Iris pigment epithelial cell (primary cell): ENCODE data around the gene SPEM2.
"Not testable (repeated sequence)": the region's sequence is repeated elsewhere in the genome, so short reads cannot be mapped to it uniquely, and the experiment has no call there.

Experiments
- DNase-seq: peaks from one replicate; pipeline ENCODE4 v3.0.0-alpha.2; 2011; ENCODE audit warnings: low read depth

Gene SPEM2

DNA sequence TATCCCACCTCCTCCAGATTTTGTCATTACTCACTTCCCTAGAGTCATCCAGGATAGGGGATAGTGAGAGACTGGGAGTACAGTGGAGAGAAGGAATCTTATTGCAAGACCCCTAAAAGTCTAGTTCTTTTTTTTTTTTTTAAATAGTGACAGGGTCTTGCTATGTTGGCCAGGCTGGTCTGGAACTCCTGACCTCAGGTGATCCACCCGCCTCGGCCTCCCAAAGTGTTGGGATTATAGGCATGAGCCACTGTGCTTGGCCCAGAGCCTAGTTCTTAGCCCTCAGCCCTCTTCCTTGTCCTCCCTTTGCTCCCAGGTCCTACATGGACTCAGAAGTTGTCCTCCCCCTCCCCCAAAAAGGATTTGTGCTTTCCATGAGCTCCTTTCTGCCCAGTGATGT, 16.7 kb downstream of the SPEM2 start:
- no peak for DNase-seq

DNA sequence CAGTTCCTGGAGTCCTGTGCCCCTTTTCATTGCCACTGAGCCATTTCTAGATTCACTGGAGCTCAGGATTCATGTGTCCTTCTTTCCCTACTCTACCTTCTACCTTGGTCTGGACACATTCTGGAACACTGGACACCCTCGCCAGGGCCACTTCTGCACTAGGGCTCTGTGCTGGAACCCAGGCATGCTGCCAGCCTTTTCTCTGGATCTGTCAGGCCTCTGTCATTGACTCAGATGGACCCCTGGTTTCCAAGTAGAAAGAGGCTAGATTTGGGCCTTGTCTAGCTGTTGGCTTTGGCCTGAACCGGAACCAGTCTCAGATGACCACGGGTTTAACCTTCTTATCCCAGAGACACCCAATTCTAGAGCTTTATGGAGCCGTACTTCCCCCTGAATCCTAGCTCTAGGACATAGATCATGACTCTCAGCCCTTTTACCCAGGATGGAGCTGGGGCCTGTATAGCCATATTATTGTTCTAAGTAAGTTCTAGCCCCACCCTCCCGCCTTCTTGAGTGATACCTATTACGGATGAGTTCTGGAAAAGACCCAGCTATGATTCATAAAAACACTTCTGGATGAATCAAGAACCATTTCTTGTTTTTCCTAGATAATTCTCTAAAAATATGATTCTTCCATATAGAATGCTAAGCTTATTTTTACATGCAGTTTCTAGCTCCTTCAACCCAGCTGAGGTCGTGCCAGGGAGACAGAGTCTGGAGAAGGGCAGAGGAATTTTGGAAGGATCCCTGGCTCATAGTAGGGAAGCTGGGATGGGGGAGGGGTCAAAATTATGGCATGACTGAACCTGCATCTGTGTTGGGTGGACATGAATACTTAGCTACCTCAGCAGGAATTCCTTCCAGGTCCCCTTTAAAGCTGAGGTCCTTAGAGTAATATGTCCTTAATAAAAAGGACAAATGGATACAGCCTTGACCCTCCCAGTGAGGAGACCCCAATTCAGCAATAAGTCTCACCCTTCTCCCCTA, 18.4 kb downstream of the SPEM2 start:
- peak; percentile 70 for DNase-seq

DNA sequence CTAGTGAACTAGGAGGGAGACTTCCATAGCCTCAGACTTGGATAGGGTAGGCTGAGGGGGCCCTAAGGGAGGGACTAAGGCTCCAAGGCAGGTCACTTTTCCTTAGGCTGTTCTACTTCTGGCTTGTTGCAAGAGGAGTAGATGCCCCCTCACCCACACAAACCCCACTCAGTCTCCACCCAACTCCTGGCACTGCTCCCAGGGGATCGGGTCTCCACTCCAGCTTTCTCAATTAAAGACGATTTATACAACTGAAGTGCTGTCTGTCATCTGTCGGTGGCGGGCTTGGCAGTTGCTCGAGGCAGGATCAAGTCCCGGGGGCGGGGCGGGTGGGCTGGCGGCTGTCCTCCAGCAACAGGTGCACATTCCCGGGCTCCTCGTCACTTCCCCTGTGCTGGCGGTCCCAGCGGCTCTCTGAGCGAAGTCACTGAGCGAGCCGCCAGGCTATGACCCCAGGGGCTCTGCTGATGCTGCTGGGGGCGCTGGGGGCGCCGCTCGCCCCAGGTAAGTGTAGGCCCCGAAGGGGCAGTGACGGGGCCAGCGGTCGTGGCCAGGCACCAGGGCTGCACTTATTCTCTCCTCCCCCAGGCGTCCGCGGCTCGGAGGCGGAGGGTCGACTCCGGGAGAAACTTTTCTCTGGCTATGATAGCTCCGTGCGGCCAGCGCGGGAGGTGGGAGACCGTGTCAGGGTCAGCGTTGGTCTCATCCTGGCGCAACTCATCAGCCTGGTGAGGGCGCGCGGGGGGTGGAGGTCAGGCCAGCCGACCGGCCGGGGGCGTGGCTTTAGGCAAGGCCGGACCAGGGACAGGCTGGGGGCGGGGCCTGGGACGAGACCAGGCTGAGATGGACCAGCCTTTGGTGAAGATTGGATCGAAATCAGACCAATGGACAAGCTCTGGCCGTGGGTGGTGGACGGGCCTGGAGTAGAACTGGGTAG, 19.5 kb downstream of the SPEM2 start, which contains the start of gene CHRNB1:
TSS of gene CHRNB1 (plus strand) at position 380 of the 937 bp plus-strand sequence. CDS start at position 447, 67 bp downstream.
- no peak for DNase-seq

DNA sequence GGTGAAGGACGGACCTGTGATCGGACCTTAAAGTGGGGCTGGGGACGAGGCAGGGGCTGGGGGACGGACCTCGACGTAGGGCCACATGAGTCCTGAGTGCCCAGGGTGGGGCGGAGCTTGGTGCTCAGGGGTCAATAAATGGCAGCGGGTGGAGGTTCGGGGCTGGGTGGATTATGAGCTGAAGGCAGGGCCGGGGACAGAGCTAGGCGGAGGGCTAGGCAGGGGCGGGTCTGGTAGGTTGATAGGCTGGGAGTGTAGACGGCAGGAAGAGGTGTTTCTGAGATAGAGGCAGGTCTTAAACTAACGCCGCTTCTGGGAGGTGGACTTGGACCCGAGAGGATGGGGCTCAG, 20.2 kb downstream of the SPEM2 start:
- DNase-seq: no peak

DNA sequence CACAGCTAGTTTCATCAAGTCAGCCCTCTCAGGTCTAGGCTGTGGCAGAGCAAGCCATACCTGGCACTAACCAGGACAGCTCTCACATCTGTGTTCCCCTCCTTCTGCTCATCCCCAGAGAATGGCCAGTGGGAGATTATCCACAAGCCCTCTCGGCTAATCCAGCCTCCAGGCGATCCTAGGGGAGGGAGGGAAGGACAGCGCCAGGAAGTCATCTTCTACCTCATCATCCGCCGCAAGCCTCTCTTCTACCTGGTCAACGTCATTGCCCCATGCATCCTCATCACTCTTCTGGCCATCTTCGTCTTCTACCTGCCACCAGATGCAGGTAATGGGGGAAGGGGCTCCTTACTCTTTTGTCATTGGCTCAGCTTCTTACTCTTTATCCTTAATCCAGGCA, 23.0 kb downstream of the SPEM2 start:
- no peak for DNase-seq

DNA sequence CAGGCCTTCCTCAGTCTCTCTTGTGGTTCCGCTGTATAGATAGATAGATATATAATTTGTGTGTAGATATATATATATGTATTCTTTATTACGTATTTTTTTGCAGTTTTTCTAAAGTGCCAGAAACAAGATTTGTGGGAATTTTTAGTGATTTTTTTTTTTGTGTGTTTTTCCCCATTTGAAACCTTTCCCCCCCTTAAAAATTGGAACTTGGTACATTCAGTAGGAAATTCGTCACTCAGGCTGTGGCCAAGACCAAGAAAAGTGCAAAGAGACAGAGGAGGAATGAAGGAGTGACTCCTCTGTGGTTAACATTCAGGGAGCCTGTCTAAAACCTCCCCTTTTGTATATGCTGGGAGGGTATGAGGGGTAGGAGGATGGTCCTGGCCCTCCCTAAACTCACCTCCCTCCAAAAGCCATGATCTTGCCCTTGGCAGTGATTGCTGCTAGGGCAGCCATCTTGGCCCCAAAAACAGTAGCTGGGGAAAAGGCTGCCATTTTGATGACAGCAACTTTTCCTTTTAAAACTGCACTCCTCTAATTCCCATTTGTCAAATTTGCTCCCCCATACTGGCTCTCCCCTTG, 34.6 kb downstream of the SPEM2 start:
- DNase-seq: no peak

DNA sequence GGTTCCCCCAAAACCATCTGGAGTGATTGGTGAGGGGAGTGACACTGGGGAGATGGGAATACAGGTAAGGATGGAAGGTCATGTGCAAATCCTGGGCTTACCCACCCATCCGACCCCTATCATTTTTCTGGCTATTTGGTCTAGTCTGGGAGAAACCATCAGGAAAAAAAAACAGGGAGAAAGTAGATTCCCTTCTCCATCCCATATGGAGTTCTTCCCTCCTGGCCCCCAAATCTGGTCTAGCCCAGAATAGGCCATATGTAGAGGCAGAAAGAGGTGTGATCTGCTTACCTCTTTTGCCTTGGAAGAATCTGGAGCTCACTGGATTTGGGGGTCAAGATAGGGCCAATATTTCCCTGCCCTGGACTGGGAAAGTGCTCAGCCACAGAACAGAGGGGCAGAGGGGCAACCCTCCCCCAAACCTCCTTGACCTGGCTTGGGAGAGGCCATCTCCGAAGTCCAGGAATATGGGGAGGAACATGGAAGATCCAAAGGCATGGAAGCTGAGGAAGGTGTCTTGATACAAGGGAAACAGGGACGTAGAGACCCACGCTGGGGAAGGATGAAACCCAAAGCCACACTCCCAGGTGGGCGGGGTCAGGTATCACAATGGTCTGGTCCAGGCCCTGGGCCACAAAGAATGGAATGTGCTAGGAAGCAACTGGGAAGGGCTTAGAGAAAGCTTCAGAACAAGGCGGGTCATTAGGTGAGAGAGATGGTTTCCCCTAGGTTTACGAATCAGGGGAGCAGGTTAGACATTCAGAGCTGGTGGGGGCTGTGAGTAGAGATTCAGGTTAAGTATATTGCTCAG, 35.6 kb downstream of the SPEM2 start:
- no peak for DNase-seq

DNA sequence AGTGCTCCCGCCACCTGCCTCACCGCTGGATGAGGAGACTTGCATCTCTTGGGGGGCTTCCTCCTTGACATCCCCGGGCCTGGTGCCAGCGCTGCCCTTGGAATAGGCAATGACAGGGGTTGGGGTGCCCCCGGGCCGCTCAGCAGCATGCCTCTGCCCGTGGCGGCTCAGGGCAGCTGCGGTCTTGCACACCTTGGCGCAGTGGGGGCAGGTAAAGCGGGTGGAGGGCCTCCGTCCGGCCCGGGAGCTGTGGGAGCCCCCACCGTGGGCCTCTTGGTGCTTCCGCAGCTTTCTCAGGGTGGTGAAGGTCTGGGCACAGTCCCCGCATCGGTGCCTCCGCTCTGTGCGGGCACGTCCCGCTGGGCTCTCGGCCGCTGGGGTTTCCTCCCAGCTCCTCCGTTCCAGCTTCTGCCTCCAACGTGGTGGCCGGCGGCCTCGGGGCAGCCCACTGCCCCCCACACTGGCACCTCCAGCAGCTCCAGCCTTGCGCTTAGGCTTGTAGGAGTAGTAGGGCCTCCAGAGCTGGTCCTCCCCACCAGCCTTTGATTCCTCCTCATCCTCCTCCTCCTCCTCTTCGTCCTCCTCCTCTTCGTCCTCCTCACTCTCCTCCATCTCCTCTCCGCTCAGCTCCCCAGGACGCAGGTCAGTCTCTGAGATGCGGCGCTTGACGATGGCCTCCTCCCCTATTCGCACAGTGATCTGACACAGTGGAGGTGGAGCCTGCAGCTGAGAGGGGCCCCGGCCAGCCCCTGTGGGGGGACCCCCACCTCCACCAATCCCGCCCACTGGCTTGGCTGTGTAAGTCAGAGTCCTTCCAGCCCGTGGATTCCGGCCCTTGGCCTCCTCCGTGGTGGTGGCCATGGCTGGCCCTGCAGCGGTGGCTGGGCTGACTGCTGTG, 37.3 kb downstream of the SPEM2 start:
- DNase-seq: no peak

DNA sequence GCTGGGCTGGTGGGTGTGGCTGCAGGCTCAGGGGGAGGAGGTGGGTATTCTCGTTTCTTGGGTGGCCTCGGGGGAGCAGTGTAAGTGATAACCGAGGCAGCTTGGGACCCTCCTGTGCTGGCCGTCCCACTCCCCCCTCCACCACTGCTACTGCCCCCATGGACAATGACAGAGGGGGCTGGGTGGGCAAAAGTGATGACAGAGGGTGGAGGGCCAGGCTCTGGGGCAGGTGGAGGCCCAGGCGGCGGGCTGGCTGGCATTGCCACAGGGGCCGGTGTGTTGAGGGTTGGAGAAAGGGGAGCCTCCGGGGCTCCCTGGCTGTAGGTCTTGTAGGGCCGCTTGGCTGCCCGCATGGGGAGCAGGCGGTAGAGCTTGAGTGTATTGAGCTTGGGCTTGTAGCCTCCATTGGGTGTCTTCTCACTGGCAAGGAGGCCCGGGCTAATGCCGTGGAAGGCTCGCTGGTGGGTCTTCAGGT, 38.0 kb downstream of the SPEM2 start:
- DNase-seq: no peak

DNA sequence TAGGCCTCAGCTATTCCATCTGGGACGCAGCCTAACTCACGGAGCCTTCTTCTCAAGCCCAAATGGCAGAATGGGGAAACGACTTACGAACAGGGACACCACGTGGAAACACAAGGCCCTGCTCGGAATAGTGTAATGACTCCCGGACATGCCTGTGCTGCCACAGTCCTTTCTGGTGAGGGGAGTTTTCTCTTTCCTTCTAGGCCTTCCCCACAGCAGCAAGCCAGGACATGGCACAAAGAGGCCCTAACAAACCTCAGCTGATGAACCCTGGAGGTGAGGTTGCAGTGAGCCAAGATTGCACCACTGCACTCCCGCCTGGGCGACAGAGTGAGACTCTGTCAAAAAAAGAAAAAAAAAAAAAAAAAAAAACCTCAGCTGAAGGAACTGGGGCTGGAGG, 38.7 kb downstream of the SPEM2 start:
- DNase-seq: no peak

DNA sequence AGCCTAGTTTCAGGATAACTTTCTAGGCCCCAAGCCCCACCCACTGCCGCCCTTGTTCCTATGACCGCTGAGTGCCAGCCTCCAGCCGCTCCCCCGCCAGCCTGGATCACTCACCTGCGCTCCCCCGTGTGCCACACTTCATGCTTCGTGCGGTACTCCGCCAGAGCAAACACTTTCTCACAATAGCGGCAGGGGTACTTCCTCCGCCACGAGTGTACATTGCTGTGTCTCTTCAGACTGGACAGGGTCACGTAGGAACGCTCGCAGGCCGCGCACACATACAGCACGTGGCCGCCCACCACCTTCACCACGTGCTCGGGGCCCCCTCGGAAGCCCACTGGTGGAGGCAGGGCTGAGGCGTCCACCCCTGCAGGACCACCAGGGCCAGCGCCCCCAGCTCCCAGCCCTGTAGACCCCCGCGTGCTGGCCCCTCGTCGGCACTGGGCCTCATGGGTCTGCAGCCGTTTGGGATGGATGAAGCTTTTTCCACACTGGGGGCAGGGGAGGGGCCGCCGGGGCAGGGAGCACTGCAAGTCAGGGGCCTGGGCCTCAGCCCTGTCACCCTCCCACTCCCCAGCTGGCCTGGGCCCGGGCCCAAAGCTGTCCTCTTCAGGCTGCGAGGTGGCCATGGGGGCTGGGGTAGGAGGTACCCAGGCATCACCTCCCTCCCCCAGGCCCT, 40.3 kb downstream of the SPEM2 start:
- DNase-seq: no peak

DNA sequence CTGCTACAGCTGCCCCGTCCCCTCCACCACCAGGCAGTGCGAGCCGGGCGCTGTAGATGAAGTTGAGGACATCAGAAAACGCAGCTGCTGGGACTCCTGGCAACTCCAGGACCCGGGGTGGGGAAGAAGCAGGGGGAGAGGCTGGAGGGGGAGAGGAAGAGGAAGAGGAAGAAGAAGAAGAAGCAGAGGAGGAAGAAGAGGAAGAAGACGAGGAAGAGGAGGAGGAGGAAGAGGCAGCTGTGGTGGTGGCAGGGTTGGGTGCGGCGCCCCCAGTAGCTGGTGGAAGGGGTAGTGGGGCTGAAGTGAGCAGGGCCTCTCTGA, 40.9 kb downstream of the SPEM2 start:
- DNase-seq: no peak

DNA sequence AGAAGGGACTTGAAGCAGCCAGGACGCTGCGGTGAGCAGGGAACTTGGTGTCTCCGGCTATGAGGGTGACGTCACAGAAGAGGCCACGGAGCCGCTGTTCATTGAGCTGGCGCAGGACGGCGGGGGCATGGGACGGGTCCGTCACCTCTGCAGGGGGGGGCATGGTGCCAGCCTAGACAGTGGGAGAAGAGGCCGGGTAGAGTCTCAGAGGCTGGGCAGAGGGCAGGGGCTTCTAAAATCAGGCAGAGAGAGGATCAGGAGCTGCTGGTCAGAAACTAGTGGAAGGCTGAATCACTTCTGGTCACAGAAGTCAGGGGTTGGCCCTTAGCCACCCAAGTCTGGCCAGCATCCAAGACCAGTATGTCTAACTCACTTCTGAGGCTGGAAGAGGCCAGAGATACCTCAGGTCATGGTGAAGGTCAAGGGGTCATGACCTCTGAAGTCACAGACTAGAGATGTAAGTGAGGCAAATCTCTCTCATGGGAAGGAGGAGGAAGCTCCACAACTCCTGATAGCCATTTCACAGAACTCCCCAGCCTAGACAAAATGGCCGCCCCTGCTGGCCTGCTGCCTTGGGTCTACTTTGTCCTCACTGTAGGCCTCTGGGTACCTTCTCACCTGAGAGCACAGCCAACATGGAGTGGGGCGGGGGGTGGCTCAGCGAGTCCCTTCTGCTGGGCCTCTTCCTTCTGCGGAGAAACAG, 41.4 kb downstream of the SPEM2 start:
- DNase-seq: peak; percentile 59

DNA sequence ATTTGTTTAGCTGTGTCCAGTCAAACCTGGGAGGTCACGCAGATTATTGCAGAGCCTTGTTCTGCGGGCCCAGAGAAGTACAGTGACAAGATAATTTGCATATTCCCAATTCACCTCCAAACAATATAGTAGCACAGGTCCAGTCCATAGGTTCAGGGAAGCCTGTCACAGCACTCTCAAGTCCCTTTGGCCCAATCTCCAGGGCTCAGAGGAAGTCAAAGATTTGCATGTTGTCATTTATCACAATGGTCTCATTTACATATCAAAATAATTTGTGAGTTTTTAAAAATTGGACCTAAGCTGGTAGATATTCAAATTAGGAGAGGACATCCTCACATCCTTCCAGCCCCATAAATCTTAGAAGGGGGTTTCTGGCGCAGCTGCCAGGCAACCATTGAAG, 42.1 kb downstream of the SPEM2 start:
- no peak for DNase-seq

DNA sequence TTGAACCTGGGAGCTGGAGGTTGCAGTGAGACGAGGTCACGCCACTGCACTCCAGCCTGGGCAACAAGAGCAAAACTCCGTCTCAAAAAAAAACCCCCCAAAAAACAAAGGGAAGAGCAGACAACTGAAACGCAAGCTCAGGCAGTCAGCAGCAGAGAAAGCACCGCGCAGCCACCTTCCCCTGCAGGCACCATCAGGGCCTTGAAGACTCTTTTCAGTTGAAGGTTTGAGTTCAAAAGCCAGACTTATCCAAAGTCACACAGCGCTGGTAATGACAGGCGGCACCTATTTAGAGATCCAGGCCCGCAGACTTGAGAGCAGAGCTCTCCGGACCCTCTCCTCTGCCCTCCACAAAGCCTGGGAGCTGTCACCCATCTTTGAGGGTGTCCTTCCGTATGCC, 42.9 kb downstream of the SPEM2 start:
- no peak for DNase-seq

DNA sequence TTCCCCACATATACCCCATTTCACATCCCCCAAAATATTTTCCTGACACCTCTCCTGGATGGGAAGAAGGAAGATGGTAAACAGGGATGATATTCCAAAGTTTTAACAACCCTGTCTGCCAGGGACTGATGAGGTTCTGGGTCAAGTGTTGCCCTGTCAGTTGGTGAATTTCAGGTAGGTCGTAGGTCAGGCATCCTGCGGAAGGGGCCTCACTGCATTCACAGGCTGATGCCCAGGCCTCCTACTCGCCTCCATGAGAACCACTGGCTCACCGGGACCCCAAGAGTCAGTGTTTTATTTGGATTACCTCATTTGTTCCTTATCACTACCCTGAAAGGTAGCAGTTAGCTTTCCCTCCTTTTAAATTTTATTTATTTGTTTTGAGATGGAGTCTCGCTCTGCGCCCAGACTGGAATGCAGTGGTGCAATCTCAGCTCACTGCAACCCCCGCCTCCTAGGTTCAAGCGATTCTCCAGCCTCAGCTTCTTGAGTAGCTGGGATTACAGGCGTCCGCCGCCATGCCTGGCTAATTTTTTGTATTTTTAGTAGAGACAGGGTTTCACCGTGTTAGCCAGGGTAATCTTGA, 43.5 kb downstream of the SPEM2 start:
- no peak for DNase-seq

DNA sequence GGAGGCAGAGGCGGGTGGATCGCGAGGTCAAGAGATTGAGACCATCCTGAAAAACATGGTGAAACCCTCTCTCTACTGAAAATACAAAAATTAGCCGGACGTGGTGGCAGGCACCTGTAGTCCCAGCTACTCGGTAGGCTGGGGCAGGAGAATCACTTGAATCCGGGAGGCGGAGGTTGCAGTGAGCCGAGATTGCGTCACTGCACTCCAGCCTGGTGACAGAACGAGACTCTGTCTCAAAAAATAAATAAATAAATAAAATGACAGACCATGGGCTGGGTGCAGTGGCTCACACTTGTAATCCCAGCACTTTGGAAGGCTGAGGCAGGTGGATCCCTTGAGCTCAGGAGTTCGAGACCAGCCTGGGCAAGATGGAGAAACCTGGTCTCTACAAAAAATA, 44.4 kb downstream of the SPEM2 start:
- DNase-seq: not testable (repeated sequence)

DNA sequence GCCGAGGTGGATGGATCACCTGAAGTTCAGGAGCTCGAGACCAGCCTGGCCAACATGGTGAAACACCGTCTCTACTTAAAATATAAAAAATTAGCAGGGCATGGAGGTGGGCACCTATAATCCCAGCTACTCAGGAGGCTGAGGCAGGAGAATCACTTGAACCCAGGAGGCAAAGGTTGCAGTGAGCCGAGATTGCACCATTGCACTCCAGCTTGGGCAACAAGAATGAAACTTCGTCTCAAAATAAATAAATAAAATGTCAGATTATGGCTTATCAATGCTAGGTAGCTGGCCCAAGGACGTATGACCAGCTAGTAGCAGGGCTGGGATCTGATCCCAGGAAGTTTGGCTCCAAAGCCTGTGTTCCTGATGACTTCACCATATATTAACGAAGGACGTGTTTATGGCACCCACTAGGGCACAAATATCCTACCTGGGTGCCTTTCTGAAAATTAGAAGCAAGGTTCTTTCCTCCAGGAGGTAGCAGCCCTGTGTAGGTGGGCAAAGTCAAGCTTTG, 45.1 kb downstream of the SPEM2 start:
- not testable (repeated sequence) for DNase-seq

DNA sequence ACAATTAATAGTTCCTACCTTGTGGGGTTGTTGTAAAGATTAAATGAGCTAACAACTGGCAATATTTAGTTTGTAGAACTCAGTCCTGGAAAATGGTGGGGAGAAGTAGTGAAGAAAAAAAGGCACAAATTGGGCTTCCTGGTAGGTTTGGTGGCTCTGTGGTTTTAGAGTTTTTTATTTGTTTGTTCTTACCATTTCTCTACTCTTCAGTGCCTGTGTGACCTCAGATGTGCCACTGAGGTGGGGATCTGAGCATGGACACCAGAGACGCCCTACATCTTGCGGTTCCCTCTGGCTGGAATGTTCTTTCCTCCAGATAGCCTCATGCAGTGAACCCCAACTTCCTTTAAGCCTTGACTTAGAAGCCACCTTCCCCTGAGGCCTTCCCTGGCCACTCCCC, 46.3 kb downstream of the SPEM2 start:
- DNase-seq: no peak
